Brain microvascular endothelial cell (primary cell): ENCODE data around the gene FAM107B.

Experiments used
- DNase-seq: peaks from one replicate; pipeline ENCODE4 v3.0.0-alpha.2; 2020
- H3K27ac ChIP-seq: fragments of 250-450 bp; sonication (Bioruptor Pico); 2 replicates; pipeline ENCODE4 v1.5.1; 2020; ENCODE audit warnings: mild to moderate bottlenecking, moderate library complexity
- H3K27me3 ChIP-seq: fragments of 250-450 bp; sonication (Bioruptor Pico); replicated peaks from 2 replicates; pipeline ENCODE4 v1.5.1; 2020; ENCODE audit warnings: mild to moderate bottlenecking
- H3K36me3 ChIP-seq: fragments of 250-450 bp; sonication (Bioruptor Pico); replicated peaks from 2 replicates; pipeline ENCODE4 v1.5.1; 2020; ENCODE audit warnings: mild to moderate bottlenecking
- H3K4me3 ChIP-seq: 2 replicates; pipeline ENCODE4 v1.5.1; 2011; ENCODE audit warnings: low read depth, mild to moderate bottlenecking, control low read depth, low read length, moderate library complexity
- CTCF ChIP-seq: IDR thresholded peaks from 2 replicates; pipeline ENCODE4 v1.5.1; 2011; ENCODE audit warnings: low read depth, mild to moderate bottlenecking, moderate library complexity, low read length, control low read depth, inconsistent platforms; ENCODE audit errors: missing control alignments
- in situ Hi-C: cut with HindIII; loops from 2 replicates; pipeline ENCODE4 v1.10.0; 2017; ENCODE audit warnings: low sequenced_read_pairs, low pct_ligation_motif_present

FAM107B gene

GRCh38 chr10:14569274-14570060 is 205.2 kb downstream of the FAM107B start:
- Histone ChIP-seq H3K4me3 (no peak overlapping the region), H3K27ac (no peak overlapping the region), H3K27me3 (no peaks in the 10 kb centered on the region), H3K36me3 (peaks cover 2% of the 10 kb centered on the region)
- no peak for DNase-seq
- in situ Hi-C loops: no loop called here
- no peak for TF ChIP-seq CTCF

- TF ChIP-seq CTCF: no peak
- H3K27ac ChIP-seq: no peak overlapping the region
- in situ Hi-C loops: no loop called here
Measured at GRCh38 chr10:14567421-14567820, 207.3 kb downstream of the FAM107B start.

GRCh38 chr10:14566498-14566897 is 208.2 kb downstream of the FAM107B start:
- Histone ChIP-seq H3K36me3 (peaks cover 2% of the 10 kb centered on the region), H3K27me3 (no peaks in the 10 kb centered on the region), H3K27ac (no peak overlapping the region), H3K4me3 (no peak overlapping the region)
- no peak for DNase-seq
- in situ Hi-C loops: no loop called here
- no peak for TF ChIP-seq CTCF

More at GRCh38 chr10:14567421-14567820, 207.3 kb downstream of the FAM107B start:
- H3K4me3 ChIP-seq: no peak overlapping the region
- peaks cover 2% of the 10 kb centered on the region for H3K36me3 ChIP-seq
- H3K27me3 ChIP-seq: no peaks in the 10 kb centered on the region
- no peak for DNase-seq

GRCh38 chr10:14565199-14565598 is 209.5 kb downstream of the FAM107B start:
- in situ Hi-C loops: no loop called here
- no peak for DNase-seq
- Histone ChIP-seq H3K36me3 (peaks cover 2% of the 10 kb centered on the region), H3K4me3 (no peak overlapping the region), H3K27ac (no peak overlapping the region), H3K27me3 (no peaks in the 10 kb centered on the region)
- TF ChIP-seq CTCF: no peak

- TF ChIP-seq CTCF: no peak
- peaks cover 2% of the 10 kb centered on the region for H3K36me3 ChIP-seq
- in situ Hi-C loops: no loop called here
- H3K27me3 ChIP-seq: no peaks in the 10 kb centered on the region
- no peak overlapping the region for H3K27ac ChIP-seq
- no peak overlapping the region for H3K4me3 ChIP-seq
- DNase-seq: no peak
Measured at GRCh38 chr10:14564268-14564744, 210.4 kb downstream of the FAM107B start.

GRCh38 chr10:14563359-14563940 is 211.2 kb downstream of the FAM107B start:
- Histone ChIP-seq H3K36me3 (peaks cover 2% of the 10 kb centered on the region), H3K27me3 (no peaks in the 10 kb centered on the region), H3K4me3 (no peak overlapping the region), H3K27ac (no peak overlapping the region)
- no peak for DNase-seq
- in situ Hi-C loops: no loop called here
- TF ChIP-seq CTCF: no peak
